GM21423 (cell line): ENCODE results near the gene ERFL.
A peak's percentile ranks its signal among the peaks of the same experiment; 100 is the strongest.

Source experiments
- ATAC-seq: cut with Tn5 transposase; IDR thresholded peaks from one replicate; pipeline ENCODE4 v1.9.1; 2021; ENCODE audit warnings: mild to moderate bottlenecking, moderate library complexity; ENCODE audit not compliant: unreplicated experiment

The ERFL gene

GRCh38 chr19:41901707-41902360 lies 26.4 kb downstream of the ERFL start:
- no peak for ATAC-seq

DNA sequence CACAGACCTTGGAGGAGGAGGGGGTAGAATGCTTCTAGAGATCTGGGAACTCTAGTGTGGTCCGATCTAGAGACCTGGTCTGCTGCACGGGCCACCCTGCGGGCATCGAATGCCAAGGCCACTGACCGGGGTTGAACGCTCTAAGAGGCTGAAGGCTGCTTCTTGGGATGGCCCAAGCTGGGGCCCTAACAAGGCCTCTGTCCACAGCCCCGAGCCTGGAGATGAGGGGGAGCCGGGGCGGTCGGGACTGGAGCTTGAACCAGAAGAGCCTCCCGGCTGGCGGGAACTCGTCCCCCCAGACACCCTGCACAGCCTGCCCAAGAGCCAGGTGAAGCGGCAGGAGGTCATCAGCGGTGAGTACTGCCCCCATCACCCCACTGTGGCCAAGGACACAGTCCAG lies 30.0 kb downstream of the ERFL start:
- ATAC-seq = no peak

- no peak for ATAC-seq
These were observed 30.4 kb downstream of the ERFL start for GRCh38 chr19:41897820-41898219.

GRCh38 chr19:41897181-41897580 lies 31.1 kb downstream of the ERFL start:
- no peak for ATAC-seq

DNA sequence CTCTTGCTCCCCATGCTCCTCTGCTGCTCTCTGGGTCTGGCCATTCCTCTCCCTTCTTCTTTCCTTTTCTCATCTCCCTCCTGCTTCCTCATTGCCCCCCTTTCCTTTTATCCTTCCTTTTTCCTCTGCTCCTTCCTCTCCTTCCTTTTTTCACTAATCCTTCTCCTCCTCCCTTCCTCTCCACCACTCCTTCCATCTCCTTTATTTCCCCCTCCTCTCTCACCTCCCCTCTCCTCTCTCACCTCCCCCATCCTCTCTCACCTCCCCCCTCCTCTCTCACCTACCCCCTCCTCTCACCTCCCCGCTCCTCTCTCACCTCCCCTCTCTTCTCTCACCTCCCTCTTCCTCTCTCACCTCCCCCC lies 31.7 kb downstream of the ERFL start:
- ATAC-seq = no peak

DNA sequence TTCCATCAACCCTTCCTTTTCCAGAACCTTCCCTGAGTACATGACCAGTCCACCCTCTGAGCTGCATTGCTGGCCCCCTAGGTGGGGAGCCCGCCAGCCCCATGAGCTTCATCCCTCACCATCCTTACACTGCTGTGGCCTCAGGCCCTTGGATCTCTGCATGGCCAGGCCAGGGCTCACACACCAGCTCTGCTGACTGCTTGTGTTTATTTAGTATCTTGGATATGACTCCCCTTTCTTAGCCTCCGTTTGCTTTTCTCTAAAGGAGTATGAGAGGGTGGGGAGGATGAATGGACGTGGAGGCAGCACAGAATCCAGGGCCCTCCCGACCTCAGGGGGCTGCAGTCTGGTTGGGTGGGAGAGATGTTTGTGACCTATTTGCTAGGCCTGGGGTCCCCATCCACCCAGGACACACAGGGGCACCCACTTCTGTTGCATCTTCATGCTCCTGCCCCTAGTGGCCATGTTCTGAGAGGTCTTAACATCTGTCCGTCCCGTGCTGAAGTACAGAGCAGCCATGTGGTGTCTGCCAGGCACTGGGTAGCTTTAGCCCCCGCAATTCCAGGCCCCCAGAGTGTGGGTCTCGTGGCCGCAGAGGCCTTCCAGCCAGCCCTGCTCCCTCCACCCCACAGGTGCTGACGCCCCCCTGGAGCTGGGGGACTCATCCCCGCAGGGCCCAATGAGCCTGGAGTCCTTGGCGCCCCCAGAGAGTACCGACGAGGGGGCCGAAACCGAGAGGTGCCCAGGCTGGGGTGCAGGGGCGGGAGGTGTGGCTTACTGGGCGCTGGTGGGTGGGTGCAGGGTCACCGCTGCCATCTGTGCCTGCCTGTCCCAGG lies 32.3 kb downstream of the ERFL start:
- ATAC-seq = no peak

GRCh38 chr19:41894350-41894749 lies 33.9 kb downstream of the ERFL start:
- ATAC-seq = no peak

GRCh38 chr19:41893899-41894298 lies 34.4 kb downstream of the ERFL start:
- no peak for ATAC-seq

DNA sequence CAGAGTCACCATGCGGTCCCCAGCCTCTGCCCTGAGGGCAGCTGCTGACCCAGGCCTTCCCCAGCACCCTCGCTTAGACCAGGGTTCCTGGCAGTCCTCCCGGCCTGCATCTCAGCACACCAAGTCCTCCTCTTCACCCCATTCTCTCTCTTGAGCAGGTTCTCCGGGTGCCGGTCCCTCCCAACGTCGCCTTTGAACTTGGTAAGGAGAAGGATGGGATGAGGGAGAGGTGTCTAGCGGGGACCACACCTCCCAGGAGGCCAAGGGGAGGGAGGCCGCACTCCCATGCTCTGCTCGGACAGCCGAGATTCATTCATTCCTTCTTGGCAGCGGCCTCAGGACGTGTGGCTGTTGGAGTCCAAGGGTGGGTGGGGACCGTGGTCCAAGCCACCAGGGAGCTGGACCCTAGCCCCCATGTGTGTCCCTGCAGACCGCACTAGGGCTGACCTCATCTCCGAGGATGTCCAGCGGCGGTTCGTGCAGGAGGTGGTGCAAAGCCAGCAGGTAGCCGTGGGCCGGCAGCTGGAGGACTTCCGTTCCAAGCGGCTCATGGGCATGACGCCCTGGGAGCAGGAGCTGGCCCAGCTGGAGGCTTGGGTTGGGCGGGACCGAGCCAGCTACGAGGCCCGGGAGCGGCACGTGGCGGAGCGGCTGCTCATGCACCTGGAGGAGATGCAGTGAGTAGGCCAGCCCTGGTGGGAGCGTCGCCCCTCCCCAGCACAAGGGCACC lies 35.9 kb downstream of the ERFL start:
- ATAC-seq = no peak

DNA sequence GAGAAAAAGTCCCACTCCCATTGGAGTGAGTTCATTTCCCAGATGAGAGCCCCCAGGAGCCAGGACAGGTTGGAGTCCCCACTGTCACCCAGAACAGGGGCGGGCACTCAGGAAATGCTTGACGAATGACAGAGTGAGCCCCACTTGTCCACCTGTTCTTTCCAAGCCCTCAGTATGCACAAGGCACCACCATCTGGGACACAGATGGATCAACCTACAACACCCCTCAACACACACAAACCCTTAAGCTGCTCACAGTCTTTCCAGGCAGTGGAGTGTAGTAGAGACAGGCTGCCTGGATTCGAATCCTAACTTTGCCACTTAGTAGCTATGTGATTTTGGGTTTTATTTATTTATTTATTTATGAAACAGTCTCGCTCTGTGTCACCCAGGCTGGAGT lies 37.3 kb downstream of the ERFL start:
- ATAC-seq = no peak

- no peak for ATAC-seq
These were observed 38.4 kb downstream of the ERFL start for GRCh38 chr19:41889896-41890295.

GRCh38 chr19:41888926-41889325 lies 39.3 kb downstream of the ERFL start:
- ATAC-seq = no peak

- ATAC-seq = no peak
These were observed 40.4 kb downstream of the ERFL start for GRCh38 chr19:41887711-41888382.

GRCh38 chr19:41886761-41887710 lies 41.2 kb downstream of the ERFL start:
- ATAC-seq = no peak

- peak; percentile 66 for ATAC-seq
These were observed 44.2 kb downstream of the ERFL start for GRCh38 chr19:41883821-41884733.

- ATAC-seq = no peak
These were observed 44.8 kb downstream of the ERFL start for GRCh38 chr19:41883463-41883820.

DNA sequence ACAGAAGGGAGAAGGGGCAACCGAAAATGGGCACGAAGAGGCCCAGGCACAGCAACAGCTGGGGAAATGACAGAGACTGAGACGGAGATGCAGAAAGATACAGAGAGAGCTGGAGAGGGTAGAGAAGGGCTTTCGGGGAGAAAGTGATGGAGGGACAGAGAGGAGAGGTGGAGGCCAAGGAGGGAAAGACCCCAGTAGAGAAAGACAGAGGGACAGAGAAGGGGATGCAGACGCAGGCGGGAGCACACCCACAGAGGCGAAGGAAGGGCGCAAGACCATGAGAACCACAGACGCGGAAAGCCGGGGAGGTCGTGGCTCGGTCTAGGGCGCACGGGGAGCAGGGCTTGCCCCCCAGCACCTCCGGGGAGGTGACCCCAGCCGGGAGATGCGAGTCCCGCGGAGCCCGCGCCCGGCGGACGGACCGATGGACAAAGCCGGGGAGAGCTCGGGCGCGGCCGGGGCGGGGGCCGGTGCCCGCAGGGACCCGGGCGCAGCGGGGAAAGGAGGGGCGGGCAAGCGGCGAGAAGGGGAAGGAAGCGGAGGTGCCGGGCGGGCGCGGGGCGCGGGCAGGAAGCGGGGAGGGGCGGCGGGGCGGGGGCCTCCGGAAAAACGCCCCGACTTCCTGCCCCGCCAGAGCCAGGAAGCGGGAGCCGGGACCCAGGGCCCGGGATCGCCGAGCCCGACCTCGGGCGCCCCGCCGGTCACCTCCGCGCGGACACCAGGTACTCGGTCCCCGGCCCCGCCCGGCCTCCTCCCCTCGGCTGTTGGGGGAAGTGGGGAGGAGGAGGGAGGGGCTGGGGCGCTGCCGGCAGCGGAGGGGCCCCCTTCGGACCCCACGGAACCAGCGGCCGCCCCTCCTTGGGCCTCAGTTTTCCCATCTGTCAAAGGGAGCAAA lies 45.4 kb downstream of the ERFL start, which contains the start of gene ARHGEF1:
Gene ARHGEF1, plus strand, starts transcription at position 617 of the 895 bp plus-strand sequence. CDS start 4,899 bp downstream, outside the sequence.
- no peak for ATAC-seq

DNA sequence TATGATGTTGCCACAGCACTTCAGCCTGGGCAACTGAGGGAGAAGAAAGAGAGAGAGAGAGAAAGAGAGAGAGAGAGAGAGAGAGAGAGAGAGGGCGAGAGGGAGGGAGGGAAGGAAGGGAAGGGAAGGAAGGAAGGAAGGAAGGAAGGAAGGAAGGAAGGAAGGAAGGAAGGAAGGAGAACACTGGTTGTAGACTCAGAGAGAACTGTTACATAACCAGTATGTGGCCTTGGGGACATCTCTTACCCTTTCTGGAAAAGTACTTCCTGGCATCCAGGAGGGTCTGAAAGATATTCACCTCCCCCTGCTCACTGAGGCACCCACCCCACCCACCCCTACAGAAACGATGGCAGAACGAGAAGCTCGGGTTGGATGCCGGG lies 47.9 kb downstream of the ERFL start:
- no peak for ATAC-seq
